ENCODE data around the gene POMT2. TPM values are rescaled to one million over a fixed set of nuclear protein-coding genes. Genes with fewer than 3 reads are reported as not detected.

Gene POMT2
- total and polyA plus RNA-seq, 2 experiments from 2014 or later, result 21.1 to 39.3 TPM

- no peak overlapping the region for H2AFZ ChIP-seq
- H3K9me2 ChIP-seq (replicated peaks; ENCODE audit: insufficient read depth), result no peaks in the 10 kb centered on the region
- TF ChIP-seq EZH2phosphoT487 (IDR thresholded peaks at IDR 0.05; ENCODE audit: low read depth, severe bottlenecking, unreplicated experiment), result no peak
- TF ChIP-seq EZH2 (IDR thresholded peaks at IDR 0.05; ENCODE audit: borderline replicate concordance), result no peak
- TF ChIP-seq, protein P1, sequence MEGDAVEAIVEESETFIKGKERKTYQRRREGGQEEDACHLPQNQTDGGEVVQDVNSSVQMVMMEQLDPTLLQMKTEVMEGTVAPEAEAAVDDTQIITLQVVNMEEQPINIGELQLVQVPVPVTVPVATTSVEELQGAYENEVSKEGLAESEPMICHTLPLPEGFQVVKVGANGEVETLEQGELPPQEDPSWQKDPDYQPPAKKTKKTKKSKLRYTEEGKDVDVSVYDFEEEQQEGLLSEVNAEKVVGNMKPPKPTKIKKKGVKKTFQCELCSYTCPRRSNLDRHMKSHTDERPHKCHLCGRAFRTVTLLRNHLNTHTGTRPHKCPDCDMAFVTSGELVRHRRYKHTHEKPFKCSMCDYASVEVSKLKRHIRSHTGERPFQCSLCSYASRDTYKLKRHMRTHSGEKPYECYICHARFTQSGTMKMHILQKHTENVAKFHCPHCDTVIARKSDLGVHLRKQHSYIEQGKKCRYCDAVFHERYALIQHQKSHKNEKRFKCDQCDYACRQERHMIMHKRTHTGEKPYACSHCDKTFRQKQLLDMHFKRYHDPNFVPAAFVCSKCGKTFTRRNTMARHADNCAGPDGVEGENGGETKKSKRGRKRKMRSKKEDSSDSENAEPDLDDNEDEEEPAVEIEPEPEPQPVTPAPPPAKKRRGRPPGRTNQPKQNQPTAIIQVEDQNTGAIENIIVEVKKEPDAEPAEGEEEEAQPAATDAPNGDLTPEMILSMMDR (IDR thresholded peaks at IDR 0.05; ENCODE audit: poor library complexity), result no peak
- H3K27me3 ChIP-seq, result no peaks in the 10 kb centered on the region
- H3K27ac ChIP-seq, result no peak overlapping the region
- no peaks in the 10 kb centered on the region for H3K9me3 ChIP-seq (ENCODE audit: low read depth)
- H4K20me1 ChIP-seq (ENCODE audit: insufficient read depth, poor library complexity, severe bottlenecking), result no peaks in the 10 kb centered on the region
- no peak overlapping the region for H3K4me2 ChIP-seq
- H3K4me3 ChIP-seq, result no peak overlapping the region
- no peaks in the 10 kb centered on the region for H3K36me3 ChIP-seq (replicated peaks; ENCODE audit: insufficient read depth, low read depth)
- WGBS (ENCODE audit: low lambda C conversion rate, missing lambda C conversion rate), result 88% methylated on average over 1 of the region's 1 CpG
- peaks cover 64% of the 10 kb centered on the region for H3K79me2 ChIP-seq
- H3K4me1 ChIP-seq (ENCODE audit: insufficient read depth), result no peaks in the 10 kb centered on the region
- no peak for DNase-seq (ENCODE audit: low spot score)
Observed at GRCh38 chr14:77359626-77360025, 38.9 kb upstream of the POMT2 start.

DNA sequence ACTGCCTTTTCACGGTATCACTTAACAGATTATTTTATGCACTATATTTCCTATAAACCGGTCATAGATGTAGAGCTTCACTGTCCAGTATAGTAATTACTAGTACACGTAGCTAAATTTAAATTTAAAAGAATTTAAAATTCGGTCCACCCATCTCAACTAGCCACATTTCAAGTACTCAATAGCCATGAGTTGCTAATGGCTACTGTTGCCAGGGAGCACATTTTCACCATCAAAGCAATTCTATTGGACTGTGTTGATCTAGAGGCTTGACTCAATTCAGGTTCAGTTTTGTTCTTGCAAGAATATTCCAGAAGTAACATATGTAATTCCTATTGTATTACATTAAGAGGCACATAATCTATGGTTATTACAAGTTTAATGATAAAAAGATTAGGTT is 36.2 kb upstream of the POMT2 start:
- no peaks in the 10 kb centered on the region for H4K20me1 ChIP-seq (ENCODE audit: insufficient read depth, poor library complexity, severe bottlenecking)
- H3K4me2 ChIP-seq, result no peak overlapping the region
- H3K4me1 ChIP-seq (ENCODE audit: insufficient read depth), result no peaks in the 10 kb centered on the region
- no peak overlapping the region for H3K4me3 ChIP-seq
- peaks cover 47% of the 10 kb centered on the region for H3K79me2 ChIP-seq
- no peaks in the 10 kb centered on the region for H3K9me3 ChIP-seq (ENCODE audit: low read depth)
- no peaks in the 10 kb centered on the region for H3K27me3 ChIP-seq
- H3K36me3 ChIP-seq (replicated peaks; ENCODE audit: insufficient read depth, low read depth), result no peaks in the 10 kb centered on the region
- no peak overlapping the region for H2AFZ ChIP-seq
- WGBS (ENCODE audit: low lambda C conversion rate, missing lambda C conversion rate), result 100% methylated on average over 4 of the region's 4 CpGs
- DNase-seq (ENCODE audit: low spot score), result no peak
- no peaks in the 10 kb centered on the region for H3K9me2 ChIP-seq (replicated peaks; ENCODE audit: insufficient read depth)
- TF ChIP-seq EZH2 (IDR thresholded peaks at IDR 0.05; ENCODE audit: borderline replicate concordance) (no peak), EZH2phosphoT487 (IDR thresholded peaks at IDR 0.05; ENCODE audit: low read depth, severe bottlenecking, unreplicated experiment) (no peak)
- TF ChIP-seq, protein P1 (IDR thresholded peaks at IDR 0.05; ENCODE audit: poor library complexity), result no peak
- no peak overlapping the region for H3K27ac ChIP-seq

DNA sequence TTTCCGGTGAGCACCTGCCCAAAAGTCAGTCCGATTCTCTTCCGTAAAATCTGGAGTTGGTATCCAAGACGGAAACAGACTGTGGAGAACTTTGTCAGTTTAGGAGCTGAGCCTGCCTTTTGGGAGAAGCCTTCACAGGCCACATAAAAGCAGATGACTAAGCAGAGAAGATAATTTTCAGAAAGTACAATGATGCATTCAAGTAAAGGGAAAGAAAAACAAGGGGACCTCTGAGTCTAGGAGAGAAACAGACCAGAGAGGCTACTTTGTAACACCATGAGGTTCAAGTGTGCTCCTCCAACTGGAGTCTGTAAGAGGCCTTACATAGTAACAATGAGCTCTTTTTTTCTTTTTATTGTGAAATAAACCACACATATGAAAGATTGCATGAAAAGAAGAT is 35.1 kb upstream of the POMT2 start:
- no peak overlapping the region for H3K4me2 ChIP-seq
- no peaks in the 10 kb centered on the region for H3K4me1 ChIP-seq (ENCODE audit: insufficient read depth)
- no peaks in the 10 kb centered on the region for H3K9me3 ChIP-seq (ENCODE audit: low read depth)
- no peaks in the 10 kb centered on the region for H4K20me1 ChIP-seq (ENCODE audit: insufficient read depth, poor library complexity, severe bottlenecking)
- no peaks in the 10 kb centered on the region for H3K27me3 ChIP-seq
- no peak overlapping the region for H3K4me3 ChIP-seq
- H3K79me2 ChIP-seq, result peaks cover 39% of the 10 kb centered on the region
- no peak for DNase-seq (ENCODE audit: low spot score)
- WGBS (ENCODE audit: low lambda C conversion rate, missing lambda C conversion rate), result over 99% methylated on average over 4 of the region's 4 CpGs
- H3K9me2 ChIP-seq (replicated peaks; ENCODE audit: insufficient read depth), result no peaks in the 10 kb centered on the region
- no peak overlapping the region for H2AFZ ChIP-seq
- H3K36me3 ChIP-seq (replicated peaks; ENCODE audit: insufficient read depth, low read depth), result no peaks in the 10 kb centered on the region
- TF ChIP-seq EZH2 (IDR thresholded peaks at IDR 0.05; ENCODE audit: borderline replicate concordance) (no peak), EZH2phosphoT487 (IDR thresholded peaks at IDR 0.05; ENCODE audit: low read depth, severe bottlenecking, unreplicated experiment) (no peak)
- TF ChIP-seq, protein P1 (IDR thresholded peaks at IDR 0.05; ENCODE audit: poor library complexity), result no peak
- no peak overlapping the region for H3K27ac ChIP-seq
